AG20443 (cell line): ENCODE data around the gene COX6A2.
A peak's percentile ranks its signal among the peaks of the same experiment; 100 is the strongest.

Experiments
- DNase-seq: peaks from one replicate; pipeline ENCODE4 v3.0.0; 2012; ENCODE audit warnings: low spot score, mixed read lengths

COX6A2 gene

DNA sequence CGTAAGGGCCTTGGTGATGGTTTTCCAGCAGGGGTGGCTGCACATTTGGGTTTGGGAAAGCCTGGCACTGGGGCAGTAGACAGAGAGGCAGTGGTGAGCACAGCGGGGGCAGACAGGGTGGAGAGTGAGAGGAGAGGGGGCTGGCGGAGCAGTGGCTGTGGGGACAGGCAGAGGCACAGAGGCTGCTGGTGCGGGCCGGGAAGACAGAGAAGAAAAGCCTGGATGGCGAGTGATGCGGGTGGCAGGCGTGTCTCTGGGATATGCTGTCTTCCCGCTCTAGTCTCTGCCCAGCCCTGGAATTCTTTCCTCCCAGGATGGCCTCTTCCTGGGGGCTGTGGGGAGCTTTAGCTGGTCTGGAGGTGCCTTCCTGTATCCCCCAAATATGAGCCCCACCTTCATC is 18.1 kb downstream of the COX6A2 start:
- no peak for DNase-seq

DNA sequence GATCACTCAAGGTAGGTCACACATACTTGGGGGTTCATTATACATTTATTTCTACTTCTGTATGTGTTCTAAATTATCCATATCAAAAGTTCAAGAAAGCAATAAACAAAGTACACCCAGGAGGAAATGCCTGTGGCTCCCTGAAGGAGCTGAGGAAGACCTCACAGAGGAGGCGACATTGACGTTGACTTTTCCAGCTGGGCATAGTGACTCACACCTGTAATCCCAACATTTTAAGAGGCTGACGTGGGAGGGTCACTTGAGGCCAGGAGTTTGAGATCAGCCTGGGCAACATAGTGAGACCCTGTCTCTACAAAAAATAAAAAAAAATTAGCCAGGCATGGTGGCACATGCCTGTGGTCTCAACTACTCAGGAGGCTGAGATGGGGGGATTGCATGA is 18.7 kb downstream of the COX6A2 start:
- DNase-seq, result peak; percentile 37

GRCh38 chr16:31407406-31407805 is 20.8 kb downstream of the COX6A2 start:
- no peak for DNase-seq

GRCh38 chr16:31404353-31405064 is 23.7 kb downstream of the COX6A2 start:
- peak; percentile 94 for DNase-seq

GRCh38 chr16:31403590-31404352 is 24.4 kb downstream of the COX6A2 start:
- DNase-seq, result no peak

DNA sequence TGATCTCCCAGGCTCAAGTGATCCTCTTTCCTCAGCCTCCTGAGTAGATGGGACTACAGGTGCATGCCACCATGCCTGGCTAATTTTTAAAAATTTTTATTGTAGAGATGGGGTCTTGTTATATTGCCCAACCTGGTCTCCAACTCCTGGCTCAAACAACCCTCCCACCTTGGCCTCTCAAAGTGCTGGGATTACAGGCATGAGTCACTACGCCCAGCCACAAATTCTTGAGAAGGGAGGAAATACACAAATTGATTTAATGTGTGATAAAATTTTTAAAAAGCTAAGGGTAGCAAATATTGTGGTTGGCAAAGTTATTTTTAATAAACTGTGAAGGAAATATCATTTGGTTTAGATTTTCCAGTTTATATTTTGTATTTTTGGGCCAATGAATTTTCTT is 25.5 kb downstream of the COX6A2 start:
- no peak for DNase-seq

GRCh38 chr16:31401436-31401835 is 26.7 kb downstream of the COX6A2 start:
- no peak for DNase-seq

DNA sequence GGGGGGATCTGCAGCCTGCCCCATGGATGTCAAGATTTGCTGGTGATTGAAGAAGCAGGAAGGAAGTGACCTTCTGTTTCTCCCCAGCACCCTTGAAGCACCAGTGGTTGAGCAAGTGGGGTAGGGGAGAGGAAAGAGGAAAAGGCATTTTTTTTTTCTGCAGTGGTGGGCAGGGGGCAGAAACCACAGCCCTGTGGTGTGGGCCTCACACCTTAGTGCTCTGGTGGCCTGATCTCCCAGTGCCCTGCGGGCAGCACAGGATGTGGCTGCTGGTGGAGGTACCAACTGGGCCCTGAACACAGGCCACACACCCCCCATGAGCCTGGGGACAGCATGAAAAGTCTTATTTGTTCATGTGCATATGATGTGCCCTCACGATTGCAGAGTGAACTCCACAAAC is 28.0 kb downstream of the COX6A2 start:
- DNase-seq, result no peak

GRCh38 chr16:31397701-31398100 is 30.5 kb downstream of the COX6A2 start:
- no peak for DNase-seq

DNA sequence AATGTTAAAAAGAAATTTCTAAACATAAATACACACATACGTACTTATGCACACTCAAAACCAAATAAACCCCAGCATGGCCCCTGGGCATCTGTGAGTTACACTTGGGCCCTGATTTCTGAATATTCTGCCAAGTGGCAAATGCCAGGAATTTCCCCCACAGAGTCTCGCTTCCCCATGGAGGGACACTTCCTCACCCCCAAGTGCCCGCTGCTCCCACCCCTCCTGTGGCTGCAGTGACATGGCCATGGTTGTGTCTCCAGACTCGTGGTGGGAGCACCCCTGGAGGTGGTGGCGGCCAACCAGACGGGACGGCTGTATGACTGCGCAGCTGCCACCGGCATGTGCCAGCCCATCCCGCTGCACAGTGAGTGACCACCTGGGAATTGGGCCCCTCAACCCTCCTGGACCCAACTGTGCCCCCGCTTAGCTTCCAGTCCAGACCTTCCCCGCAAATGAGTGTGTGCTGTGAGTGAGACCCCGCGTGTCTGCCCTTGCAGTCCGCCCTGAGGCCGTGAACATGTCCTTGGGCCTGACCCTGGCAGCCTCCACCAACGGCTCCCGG is 31.0 kb downstream of the COX6A2 start:
- no peak for DNase-seq

DNA sequence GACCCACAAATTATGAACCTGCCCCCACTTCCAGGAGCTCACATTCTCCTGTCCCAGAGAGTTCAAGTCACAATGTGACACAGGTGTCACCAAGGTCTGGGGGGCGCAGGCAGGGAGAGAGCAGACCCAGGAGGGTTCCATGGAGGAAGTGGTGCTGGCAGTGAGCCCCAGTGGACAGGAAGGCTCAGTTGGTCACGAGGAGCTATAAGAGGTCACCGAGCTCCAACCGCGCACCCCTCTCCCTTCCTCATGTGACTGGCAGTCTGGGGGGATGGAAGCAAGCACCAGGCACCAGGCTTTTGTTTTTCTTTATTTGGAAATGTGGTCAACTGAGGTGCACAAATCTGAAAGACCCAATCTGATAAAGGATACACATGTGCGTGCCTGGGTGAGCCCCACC is 32.5 kb downstream of the COX6A2 start:
- DNase-seq, result no peak

- no peak for DNase-seq
Measured at GRCh38 chr16:31393056-31393455, 35.1 kb downstream of the COX6A2 start, which contains the start of gene ITGAD. ITGAD (plus strand) TSS chr16:31393335; CDS start chr16:31393361, 26 bp downstream.

DNA sequence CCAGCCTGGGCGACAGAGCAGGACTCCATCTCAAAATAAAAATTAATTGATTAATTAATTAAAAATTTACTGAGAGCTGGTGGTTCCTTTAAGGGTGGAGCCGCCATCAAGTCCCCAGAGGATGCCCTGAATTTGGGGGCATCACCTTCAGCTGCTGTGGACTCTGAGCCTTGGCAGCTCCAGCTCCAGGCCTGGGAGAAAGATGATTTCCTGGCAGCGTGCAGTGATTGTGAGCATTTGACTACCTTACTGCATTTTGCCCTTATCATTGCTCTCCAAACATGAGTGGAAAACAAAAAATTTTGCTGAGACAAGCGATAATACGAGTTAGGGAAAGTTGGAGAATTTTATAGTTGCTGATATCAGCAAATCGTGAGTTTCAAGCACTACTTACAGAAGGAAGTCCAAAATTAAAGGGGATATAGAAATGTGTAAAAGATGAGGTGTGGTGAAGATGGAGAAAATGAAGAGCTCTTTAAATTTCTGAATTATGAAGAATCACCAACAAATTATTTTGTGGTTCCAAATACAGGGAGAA is 37.6 kb downstream of the COX6A2 start:
- DNase-seq, result no peak

DNA sequence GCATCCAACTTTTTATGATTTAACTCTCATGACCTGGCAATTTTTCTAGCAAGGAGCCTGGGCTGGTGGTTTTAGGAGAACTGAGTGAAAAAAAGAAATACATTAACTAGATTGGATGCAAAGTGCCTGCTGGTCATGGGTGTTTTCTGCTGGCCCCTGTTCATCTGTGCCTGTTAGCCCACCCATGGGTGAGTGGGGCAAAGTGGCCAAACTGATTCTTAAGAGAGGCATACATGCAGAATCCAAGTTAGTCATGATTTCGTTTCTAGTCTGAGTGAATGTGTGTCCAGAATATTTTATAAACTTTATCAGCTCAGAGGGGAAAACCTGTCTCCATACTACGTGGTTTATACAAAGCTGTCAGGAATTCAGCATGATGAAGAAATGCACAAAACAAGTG is 39.6 kb downstream of the COX6A2 start:
- DNase-seq, result no peak

DNA sequence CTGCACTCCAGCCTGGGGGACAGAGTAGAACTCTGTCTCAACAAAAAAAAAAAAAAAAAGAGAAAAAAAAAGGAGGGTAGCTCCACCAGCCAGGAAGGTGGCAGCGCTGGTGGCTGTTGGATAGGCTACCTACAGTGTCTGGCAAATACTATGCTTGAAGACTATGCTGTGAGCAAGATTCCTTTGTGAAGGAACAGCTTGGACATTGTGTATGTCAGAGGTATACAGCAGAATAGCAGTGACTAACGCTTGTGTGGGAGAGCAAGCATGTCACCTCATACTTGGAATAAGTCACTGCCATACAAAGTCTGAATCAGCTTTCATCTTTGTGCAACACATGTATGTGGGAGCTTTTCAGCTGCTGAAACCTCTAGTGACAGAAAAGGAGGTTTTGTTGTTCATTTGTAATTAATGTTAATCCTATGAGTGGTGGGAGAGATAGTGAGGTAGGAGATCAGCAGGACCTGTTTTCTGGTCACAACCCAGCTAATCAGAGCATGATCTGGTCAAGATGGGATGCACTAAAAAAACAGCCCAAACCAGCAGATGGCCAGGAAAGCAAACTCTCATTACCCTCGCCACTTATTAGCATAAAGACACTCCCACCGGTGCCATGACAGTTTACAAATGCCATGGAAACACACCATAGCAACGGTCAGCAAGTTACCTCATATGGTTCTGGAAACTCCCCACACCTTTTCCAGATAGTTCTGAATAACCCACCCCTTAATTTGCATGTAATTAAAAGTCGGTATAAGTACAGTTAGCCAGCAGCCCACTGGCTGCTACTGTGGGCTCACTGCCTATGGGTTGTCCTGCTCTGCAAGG is 41.8 kb downstream of the COX6A2 start:
- peak; percentile 65 for DNase-seq

DNA sequence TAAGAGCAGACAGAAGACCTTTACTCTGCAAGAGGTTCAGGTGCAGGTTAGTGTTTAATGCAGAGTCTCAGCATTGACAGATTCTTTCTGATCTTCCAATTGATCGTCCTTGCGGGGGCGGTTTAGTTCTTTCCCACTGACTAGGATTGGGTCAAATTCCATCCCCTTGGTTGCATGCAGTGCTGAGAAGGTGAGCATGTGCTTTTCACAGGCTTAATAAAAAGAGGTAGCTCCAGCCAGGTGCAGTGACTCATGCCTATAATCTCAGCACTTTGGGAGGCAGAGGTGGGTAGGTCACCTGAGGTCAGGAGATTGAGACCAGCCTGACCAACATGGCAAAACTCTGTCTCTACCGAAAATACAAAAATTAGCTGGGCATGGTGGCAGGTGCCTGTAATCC is 42.5 kb downstream of the COX6A2 start:
- DNase-seq, result no peak

GRCh38 chr16:31382485-31383161 is 45.5 kb downstream of the COX6A2 start:
- DNase-seq, result peak; percentile 88

DNA sequence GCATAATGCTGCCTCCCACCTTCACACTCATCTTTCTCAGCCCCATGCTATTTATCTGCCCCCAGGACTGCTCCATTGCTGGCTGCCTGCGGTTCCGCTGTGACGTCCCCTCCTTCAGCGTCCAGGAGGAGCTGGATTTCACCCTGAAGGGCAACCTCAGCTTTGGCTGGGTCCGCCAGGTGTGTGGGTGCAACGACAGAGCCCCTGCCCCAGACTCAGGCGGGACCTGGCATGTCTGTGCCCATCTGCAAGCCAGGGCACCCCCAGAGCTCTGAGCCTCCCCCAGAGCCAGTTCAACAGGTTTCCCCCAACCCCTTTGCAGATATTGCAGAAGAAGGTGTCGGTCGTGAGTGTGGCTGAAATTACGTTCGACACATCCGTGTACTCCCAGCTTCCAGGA is 48.0 kb downstream of the COX6A2 start:
- no peak for DNase-seq
